ENCODE data around the gene FRAT1. TPM values are rescaled to one million over a fixed set of nuclear protein-coding genes. Genes with fewer than 3 reads are reported as not detected.
A peak's percentile ranks its signal among the peaks of the same experiment; 100 is the strongest.

Gene FRAT1
- total RNA-seq, 4 donors from 2014 or later: 5.8 to 15.7 (median 10.3) TPM

DNA sequence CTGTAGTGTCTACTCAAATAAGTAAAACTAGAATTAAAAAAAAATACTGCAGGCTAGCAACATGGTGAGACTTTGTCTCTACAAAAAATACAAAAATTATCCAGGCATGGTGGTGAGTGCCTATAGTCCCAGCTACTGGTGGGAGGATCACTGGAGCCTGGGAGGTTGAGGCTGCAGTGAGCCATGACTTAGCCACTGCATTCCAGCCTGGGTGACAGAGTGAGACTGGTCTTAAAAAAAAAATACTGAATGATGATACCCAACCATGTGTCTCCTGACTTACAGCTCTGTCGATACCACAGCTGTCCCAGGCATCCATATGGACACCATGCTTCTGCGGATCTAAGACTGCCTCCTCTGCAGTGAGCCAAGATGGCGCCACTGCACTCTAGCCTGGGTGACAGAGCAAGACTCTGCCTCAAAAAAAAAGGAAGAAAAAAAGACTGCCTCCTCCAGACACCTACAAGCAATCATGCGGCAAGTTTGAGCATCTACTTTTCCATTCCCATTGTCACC lies 7.9 kb upstream of the FRAT1 start:
- Histone ChIP-seq H3K9me3 (no peaks in the 10 kb centered on the region), H3K27me3 (no peaks in the 10 kb centered on the region), H3K4me1 (no peaks in the 10 kb centered on the region), H3K4me3 (no peak overlapping the region), H3K36me3 (no peaks in the 10 kb centered on the region), H3K27ac (no peak overlapping the region)
- TF ChIP-seq POLR2A (IDR thresholded peaks at IDR 0.05) (no peak), CTCF (IDR thresholded peaks at IDR 0.05) (no peak), EP300 (IDR thresholded peaks at IDR 0.05; ENCODE audit: low read depth) (no peak), POLR2AphosphoS5 (IDR thresholded peaks at IDR 0.05) (no peak)
- WGBS, 2 donors (ENCODE audit: low coverage in 1 of 2): 75 to 99% methylated on average over 1 to 4 of the region's 4 CpGs
- in situ Hi-C loops (cut with MboI; ENCODE audit: low pct_ligation_motif_present in 1 of 4, low pct_unique_long_range_greater_than_20kb in 1 of 4, low sequenced_read_pairs in 3 of 4): no loop called here
- intact Hi-C loops (cut with DNase I; ENCODE audit: low total_unique reads): no loop called here
- no peak for DNase-seq

- H3K27ac ChIP-seq: no peak overlapping the region
- no peak overlapping the region for H3K4me3 ChIP-seq
- H3K4me1 ChIP-seq: no peaks in the 10 kb centered on the region
- DNase-seq: no peak
- H3K27me3 ChIP-seq: no peaks in the 10 kb centered on the region
- no peak for TF ChIP-seq POLR2AphosphoS5 (IDR thresholded peaks at IDR 0.05)
- no peak for TF ChIP-seq POLR2A (IDR thresholded peaks at IDR 0.05)
- TF ChIP-seq CTCF (IDR thresholded peaks at IDR 0.05): no peak
- no peak for TF ChIP-seq EP300 (IDR thresholded peaks at IDR 0.05; ENCODE audit: low read depth)
- no peaks in the 10 kb centered on the region for H3K36me3 ChIP-seq
- H3K9me3 ChIP-seq: no peaks in the 10 kb centered on the region
- 86 to 93% methylated on average over 5 to 6 of the region's 6 CpGs for WGBS, 2 donors (ENCODE audit: low coverage in 1 of 2)
- intact Hi-C loops (cut with DNase I; ENCODE audit: low total_unique reads) (no loop called here), in situ Hi-C loops (cut with MboI; ENCODE audit: low pct_ligation_motif_present in 1 of 4, low pct_unique_long_range_greater_than_20kb in 1 of 4, low sequenced_read_pairs in 3 of 4) (no loop called here)
These were observed 6.2 kb upstream of the FRAT1 start for GRCh38 chr10:97312897-97313296.

GRCh38 chr10:97314671-97315070 lies 4.4 kb upstream of the FRAT1 start:
- TF ChIP-seq EP300 (IDR thresholded peaks at IDR 0.05; ENCODE audit: low read depth): no peak
- TF ChIP-seq CTCF (IDR thresholded peaks at IDR 0.05): no peak
- TF ChIP-seq POLR2A (IDR thresholded peaks at IDR 0.05): no peak
- no peak for TF ChIP-seq POLR2AphosphoS5 (IDR thresholded peaks at IDR 0.05)
- H3K27ac ChIP-seq: no peak overlapping the region
- WGBS, 2 donors (ENCODE audit: low coverage in 1 of 2): 51 to 57% methylated on average over 4 of the region's 4 CpGs
- no peak for DNase-seq
- intact Hi-C loops (cut with DNase I; ENCODE audit: low total_unique reads) (no loop called here), in situ Hi-C loops (cut with MboI; ENCODE audit: low pct_ligation_motif_present in 1 of 4, low pct_unique_long_range_greater_than_20kb in 1 of 4, low sequenced_read_pairs in 3 of 4) (no loop called here)
- no peaks in the 10 kb centered on the region for H3K36me3 ChIP-seq
- no peaks in the 10 kb centered on the region for H3K9me3 ChIP-seq
- H3K4me3 ChIP-seq: no peak overlapping the region
- peaks cover 0 to 5% (median 4%) of the 10 kb centered on the region in 4 donors for H3K4me1 ChIP-seq
- no peaks in the 10 kb centered on the region for H3K27me3 ChIP-seq

- in situ Hi-C loops (cut with MboI; ENCODE audit: low pct_ligation_motif_present in 1 of 4, low pct_unique_long_range_greater_than_20kb in 1 of 4, low sequenced_read_pairs in 3 of 4): no loop called here
- WGBS, 2 donors (ENCODE audit: low coverage in 1 of 2): 1% methylated on average over 33 of the region's 83 CpGs; no CpG with 5 or more reads in 1 of the 2 donors
- Histone ChIP-seq H3K27me3 (no peaks in the 10 kb centered on the region), H3K36me3 (no peaks in the 10 kb centered on the region), H3K27ac (peak overlapping the region; percentile 92 to 98 (median 96)), H3K4me3 (peak overlapping the region; percentile 72 to 84 (median 75)), H3K4me1 (peaks cover 7 to 27% (median 21%) of the 10 kb centered on the region in 4 donors), H3K9me3 (no peaks in the 10 kb centered on the region)
- intact Hi-C loops (cut with DNase I; ENCODE audit: low total_unique reads): no loop called here
- DNase-seq: peak; percentile 74
- no peak for TF ChIP-seq EP300 (IDR thresholded peaks at IDR 0.05; ENCODE audit: low read depth)
- peak; percentile 67 for TF ChIP-seq POLR2A (IDR thresholded peaks at IDR 0.05)
- peak in 2 of 5 experiments; percentile 10 to 16 for TF ChIP-seq CTCF (IDR thresholded peaks at IDR 0.05)
- peak; percentile 43 to 72 (median 62) for TF ChIP-seq POLR2AphosphoS5 (IDR thresholded peaks at IDR 0.05)
These were observed 804 bp downstream of the FRAT1 start for GRCh38 chr10:97319671-97320479.

All from transverse colon (tissue), 4 donors.